Right lobe of liver (tissue), 4 donors: Measurements from ENCODE around the gene RPL32.

Experiments
- CTCF ChIP-seq, 4 donors: fragments of 200-600 bp in 3 of 4; fragments of 450-650 bp in 1 of 4; IDR thresholded peaks; one replicate each; pipeline versions ENCODE4 v1.5.1 to v1.8.0; 2016 to 2022; ENCODE audit warnings: antibody characterized with exemption in 4 of 4, mild to moderate bottlenecking in 2 of 4
- POLR2A ChIP-seq: fragments of 450-650 bp; IDR thresholded peaks from one replicate; pipeline ENCODE4 v1.6.1; 2017; ENCODE audit warnings: antibody characterized with exemption, mild to moderate bottlenecking
- donor health status: DM: no; HTN: no; CAD: no.
- donor health status: DM: no; HTN: no; CAD: no.
- donor health status: DM: no; HTN: yes; CAD: no.

- TF ChIP-seq CTCF (IDR thresholded peaks at IDR 0.05) (no peak), POLR2A (no peak)
These were observed 28.6 kb downstream of the RPL32 start for GRCh38 chr3:12812812-12813211.
